DLD1 (cell line): ENCODE measurements around the gene HLA-A.
"Not testable (repeated sequence)": the region's sequence is repeated elsewhere in the genome, so short reads cannot be mapped to it uniquely, and the experiment has no call there.

ENCODE experiments used
- in situ Hi-C: cut with HindIII; loops from 2 replicates; pipeline ENCODE4 v1.10.0; 2017; ENCODE audit warnings: low sequenced_read_pairs

Gene HLA-A

DNA sequence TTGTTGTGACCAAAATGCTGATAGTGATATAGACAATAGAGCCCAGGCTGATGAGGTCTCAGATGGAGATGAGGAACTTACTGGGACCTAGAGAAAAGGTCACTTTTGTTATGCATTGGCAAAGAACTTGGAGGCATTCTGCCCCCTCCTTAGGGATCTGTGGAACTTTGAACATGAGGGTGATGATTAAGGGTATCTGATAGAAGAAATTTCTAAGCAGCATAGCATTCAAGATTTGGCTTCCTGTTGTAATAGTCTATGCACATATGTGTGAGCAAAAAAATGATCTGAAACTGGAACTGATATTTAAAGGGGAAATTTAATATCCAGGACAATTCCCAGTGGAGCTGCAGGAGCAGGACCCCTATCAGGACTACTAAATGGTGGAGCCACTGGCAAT lies 17.1 kb downstream of the HLA-A start:
- in situ Hi-C loops, result no loop called here

DNA sequence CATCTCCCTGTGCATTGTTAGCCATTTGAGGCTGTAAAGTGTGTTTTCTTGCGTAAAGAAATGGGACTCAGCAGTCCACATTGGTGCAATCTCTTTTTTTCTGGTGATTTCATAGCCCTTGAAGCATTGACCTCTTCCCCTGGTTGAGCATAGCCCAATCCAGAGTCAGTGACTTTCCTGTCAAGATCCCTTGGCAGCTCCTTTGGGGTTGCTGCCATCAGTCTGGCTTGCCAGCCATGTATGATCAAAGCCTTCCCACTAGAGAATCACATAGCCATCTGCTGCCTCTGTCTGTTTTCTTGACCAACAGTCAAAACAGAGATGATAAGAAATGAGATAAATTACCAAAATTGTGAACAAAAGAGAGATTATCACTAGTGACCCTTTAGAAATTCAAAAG lies 19.6 kb downstream of the HLA-A start:
- in situ Hi-C loops, result no loop called here

DNA sequence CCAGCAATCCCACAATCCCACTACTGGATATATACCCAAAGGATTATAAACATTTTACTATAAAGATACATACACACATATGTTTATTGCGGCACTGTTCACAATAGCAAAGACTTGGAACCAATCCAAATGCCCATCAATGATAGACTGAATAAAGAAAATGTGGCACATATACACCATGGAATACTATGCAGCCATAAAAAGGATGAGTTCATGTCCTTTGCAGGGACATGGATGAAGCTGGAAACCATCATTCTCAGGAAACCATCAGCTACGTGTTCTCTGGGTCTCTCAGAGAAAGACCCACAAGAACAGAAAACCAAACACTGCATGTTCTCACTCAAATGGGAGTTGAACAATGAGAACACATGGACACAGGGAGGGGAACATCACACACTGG lies 21.4 kb downstream of the HLA-A start:
- in situ Hi-C loops, result not testable (repeated sequence)

DNA sequence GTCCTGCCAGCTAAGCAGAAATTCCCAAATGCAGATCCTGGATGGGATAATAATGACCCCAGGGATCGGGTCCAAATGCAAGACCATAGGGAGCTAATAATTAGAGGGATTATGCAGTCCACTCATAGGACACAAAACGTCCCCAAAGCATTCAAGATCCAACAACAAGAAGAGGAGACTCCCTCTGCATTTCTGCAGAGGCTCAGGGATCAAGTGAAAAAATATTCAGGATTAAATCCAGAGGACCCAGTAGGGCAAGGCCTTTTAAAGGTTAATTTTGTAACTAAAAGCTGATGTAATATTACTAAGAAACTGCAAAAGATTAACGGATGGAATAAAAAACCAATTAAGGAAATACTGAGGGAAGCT lies 22.2 kb downstream of the HLA-A start:
- in situ Hi-C loops, result no loop called here

DNA sequence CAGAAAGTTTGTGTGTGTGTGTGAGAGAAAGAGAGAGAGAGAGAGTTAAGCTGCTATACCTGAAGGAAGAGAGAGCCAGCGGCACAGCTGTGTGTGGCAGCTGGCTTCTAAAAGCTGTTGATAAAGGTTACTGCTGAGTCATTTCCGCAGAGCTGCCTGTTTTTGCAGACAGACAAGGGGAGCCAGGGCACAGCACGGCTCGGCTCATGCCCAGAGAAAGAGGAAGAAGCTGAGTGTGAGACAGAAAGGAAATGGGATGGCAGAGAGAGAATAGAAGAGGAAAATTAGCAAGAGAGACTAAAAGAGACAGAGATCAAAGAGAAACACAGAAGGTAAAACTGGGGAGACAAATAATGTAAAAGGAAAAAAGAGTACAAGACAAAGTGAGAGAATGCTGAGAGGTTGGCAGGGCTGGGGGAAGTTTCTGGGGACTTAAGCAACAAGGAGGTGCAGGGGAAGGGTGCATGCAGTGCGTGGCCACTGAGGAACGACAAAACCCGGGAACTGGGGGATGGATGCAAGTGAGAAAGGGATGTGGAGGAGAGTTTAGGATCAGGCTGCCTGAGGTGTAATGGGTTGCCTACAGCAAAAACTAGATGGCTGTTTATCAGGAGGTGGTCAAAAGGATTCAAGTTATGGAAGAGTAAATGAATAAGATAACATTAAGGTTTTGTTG lies 22.7 kb downstream of the HLA-A start:
- in situ Hi-C loops, result no loop called here

DNA sequence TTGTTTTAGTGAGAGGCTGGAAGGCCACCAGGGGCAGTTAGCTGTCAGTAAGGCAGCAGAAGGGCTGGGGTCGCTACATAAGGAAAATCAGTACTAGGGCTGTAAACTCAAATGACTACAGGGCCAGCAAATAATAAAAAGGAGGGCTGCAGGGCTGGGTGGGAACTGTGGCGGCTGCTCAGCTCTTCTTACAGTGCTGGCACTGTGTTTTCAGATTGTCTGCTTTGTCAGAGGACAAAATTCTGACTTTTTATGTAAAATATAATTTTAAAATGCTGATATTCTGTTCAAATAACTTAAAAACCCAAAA lies 23.2 kb downstream of the HLA-A start:
- in situ Hi-C loops, result no loop called here

DNA sequence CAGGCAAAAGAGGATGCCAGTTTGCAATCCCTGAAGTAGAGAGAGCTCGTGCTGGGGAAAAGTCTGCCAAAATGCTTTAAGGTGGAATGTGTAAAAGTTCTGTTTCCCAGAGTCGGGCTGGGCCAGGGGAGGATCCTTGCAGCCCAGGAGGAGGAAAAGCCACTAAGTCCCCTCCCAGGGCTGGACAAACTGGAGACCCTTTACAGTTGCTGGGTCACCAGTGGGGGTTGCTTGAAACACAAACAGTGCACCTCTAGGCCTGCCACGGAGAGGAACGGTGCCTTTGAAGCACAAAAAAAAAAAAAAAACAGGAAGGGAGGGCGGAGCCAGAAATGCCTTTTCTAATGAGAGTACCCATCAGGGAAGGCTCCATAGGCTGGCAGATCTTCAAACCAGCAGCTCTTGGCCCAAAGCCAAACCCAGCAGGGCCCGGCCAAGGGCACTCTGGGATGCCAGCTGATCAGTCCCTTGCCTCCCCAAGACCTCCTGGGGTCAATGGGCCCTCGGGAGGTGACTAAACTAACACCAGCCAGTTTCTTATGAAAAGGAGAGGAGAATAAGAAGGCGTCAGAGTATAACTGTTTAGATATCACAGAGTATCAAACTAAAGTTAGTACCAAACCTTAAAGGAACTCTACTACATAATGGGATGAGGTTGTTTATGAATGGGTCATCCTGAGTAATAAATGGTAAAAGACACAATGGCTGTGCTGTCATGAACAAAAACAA lies 23.7 kb downstream of the HLA-A start:
- in situ Hi-C loops, result no loop called here

DNA sequence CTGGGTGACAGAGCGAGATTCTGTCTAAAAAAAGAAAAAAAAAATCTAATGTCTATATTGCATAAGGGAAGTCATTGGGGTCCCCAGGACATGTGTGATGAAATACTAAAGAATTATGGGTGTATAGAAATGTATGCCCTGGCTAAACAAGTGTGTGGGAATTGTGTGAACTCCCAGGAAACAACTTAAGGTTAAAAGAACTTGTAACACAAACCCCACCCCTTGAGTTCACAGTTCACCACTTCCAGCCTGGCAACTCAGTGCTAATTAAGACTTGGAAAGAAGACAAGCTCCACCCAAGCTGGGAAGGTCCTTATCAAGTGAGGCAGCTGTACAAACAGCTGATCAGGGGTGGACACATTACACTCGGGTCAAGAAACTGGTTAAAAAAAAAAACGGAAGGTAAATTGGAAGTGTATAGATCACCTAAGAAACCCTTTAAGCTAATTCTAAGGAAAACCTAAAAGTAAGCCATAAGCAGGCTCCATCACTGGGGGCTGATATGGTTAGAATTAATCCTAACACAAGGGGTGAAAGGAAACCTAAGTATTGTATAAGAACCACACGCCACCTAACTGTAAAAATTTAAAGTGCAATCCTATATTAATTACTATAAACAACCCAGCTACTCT lies 25.2 kb downstream of the HLA-A start:
- in situ Hi-C loops, result no loop called here

DNA sequence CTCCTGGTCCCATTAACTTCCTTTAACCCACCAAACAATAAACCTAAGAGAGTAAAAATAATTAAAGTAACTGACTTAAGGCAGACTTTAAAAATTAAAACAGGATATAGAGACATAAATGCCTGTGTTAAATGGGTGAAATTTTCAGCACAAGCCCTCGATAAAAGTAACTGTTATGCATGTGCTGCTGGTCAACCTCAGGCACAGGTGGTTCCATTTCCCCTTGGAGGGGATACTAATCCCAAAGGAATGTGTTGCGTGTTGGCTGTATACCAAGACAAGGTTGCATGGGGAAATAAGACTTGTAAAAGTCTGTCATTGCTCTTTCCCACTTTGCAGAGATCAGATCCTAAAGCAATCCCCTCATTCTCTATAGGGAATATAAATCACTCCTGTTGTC lies 25.8 kb downstream of the HLA-A start:
- in situ Hi-C loops, result no loop called here

DNA sequence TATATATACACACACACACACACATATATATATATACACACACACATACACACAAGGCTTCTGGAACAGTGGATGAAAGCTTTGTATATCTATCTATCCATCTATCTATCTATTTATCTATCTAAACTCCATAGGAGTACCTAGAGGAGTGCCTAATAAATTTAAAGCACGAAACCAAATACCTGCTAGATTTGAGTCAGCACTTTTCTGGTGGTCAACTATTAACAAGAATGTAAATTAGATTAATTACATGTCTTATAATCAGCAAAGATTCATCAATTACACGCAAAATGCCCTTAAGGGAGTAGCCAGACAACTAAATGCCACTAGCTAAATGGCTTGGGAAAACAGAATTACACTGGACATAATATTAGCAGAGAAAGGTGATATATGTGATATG lies 26.6 kb downstream of the HLA-A start:
- in situ Hi-C loops, result no loop called here

DNA sequence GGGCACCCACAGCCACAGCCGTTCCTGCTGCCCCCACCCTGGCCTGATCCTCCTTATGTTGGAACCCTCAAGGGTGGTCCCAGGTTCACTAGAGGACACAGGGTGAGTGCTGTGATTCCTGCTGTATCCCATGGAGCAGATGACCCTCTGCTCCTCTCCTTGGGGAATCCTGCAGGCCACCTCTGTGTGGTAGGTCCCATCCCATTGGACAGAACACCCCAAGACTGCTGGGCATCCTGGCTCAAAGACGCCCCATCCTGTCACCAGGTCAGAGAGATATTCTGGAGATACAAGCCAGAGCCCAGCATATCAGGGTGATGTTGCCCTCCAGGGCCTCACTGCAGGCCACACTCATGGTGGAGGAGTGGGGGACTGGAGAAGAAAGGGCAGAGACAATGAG lies 28.4 kb downstream of the HLA-A start:
- in situ Hi-C loops, result no loop called here

DNA sequence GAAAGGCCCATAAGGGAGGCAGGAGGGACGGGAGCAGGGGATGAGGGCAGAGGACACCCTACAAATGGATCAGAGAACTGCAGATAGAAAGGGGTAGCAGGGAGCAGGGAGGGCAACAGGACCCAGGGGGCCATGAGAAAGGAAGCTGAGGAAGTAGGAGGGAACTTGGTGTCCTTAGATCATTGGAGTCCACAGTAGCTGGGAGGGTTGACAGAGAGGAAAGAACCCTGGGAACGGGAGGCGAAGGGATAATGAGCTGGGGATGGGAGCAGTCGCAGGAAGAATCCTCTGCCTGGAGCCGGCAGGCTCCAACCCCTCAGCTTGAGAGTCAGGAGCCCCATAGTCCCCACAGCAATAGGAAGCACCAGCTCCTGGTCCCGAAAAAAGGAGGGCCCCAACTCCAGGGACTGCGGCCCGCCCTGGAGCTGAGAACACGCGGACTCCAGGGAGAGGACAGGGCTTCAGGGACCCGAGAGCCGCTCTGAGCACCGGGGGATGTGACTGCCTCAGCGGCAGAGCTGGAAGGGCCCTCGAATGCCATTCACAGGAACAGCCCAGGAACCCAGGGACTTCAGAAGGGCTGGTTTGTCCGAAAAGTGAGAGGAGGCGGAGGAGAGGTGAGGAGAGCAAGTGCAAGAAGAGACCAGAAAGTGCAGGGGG lies 32.7 kb downstream of the HLA-A start:
- in situ Hi-C loops, result no loop called here

DNA sequence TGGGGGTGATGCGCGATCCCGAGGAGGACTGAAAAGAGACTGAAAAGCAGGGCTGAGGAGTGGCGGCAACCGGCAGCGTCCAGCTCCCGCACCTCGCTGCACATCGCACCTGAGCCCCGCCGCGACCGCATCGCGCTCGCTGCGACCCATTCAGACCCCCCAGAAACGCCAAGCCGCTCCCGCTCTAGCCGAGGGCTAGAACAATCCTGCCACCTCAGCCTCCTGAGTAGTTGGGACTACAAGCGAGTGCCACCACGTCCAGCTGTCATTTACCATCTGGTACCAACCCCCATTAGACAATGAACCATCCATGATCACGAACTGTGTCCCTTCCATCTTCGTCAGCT lies 33.2 kb downstream of the HLA-A start:
- in situ Hi-C loops, result no loop called here

DNA sequence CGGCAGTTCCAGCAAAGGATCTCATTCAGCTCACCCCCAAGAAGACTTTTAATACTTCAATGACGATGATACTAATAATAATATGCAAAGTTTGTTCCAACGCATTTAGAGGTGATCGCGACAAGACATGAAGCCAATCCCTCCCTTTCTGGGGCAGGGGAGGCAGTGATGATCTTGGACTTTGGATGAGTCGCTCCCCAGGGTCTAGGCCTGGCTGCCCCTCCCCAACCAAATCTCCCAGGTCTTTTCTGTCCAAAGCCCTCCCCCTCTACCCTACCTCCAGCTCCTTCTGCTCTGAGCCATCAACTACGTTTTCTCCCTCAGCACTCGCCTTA lies 33.9 kb downstream of the HLA-A start:
- in situ Hi-C loops, result no loop called here

DNA sequence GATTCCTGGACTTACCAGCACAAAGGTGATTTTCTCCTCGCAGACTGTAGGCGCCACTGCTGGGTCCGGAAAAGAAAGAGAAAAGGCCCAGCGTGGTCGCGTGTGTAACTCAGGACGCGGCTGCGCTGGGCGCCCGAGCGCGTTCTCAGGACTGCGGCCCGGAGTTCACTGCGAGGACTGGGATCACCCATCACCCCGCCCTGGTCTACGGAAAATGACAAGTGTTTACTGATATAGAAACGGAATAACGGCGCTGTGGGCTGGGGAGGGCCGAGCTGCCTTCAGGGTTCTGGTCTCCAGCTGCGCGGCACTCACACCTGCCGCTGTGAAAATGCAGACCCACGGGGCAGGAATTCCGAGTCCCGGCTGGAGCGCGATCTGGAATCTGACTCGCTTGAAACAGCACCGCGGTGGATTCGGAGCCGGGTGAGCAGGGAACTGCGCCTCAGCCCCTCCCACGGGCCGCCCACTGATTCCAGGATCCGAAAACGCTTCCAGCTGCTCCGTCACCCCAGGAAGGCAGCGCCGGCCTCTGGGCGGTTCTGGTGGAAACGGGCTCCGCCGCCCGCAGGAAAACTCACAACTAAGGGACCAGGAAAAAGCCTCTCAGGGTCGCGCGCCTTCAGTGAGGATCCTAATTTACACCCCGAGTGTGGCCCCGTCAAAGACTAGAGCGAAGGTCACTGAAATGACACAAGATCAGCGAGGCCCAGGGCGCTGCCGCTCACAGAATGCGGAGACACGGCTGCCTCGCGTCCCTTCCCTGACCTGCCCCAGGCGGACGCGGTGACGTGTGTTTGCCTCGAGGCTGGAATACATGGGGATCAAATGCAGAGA lies 34.5 kb downstream of the HLA-A start:
- in situ Hi-C loops, result no loop called here

DNA sequence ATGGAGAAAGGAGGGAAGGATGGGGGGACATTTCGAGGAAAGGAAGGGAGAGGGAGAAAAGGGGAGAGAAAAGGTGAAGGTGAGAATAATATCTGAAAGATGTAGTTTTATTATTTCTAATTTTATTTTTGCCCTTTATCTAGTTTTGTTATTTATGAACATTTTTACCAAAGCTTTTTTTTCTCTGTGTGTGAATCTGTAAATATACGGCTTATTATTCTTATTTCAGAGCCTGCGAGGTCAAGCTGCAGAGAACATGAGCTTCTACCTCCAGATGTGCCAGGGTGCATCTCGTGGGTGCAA lies 35.0 kb downstream of the HLA-A start:
- in situ Hi-C loops, result no loop called here

DNA sequence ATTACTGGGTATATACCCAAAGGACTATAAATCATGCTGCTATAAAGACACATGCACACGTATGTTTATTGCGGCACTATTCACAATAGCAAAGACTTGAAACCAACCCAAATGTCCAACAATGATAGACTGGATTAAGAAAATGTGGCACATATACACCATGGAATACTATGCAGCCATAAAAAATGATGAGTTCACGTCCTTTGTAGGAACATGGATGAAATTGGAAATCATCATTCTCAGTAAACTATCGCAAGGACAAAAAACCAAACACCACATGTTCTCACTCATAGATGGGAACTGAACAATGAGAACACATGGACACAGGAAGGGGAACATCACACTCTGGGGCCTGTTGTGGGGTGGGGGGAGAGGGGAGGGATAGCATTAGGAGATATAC lies 37.7 kb downstream of the HLA-A start:
- in situ Hi-C loops, result not testable (repeated sequence)

DNA sequence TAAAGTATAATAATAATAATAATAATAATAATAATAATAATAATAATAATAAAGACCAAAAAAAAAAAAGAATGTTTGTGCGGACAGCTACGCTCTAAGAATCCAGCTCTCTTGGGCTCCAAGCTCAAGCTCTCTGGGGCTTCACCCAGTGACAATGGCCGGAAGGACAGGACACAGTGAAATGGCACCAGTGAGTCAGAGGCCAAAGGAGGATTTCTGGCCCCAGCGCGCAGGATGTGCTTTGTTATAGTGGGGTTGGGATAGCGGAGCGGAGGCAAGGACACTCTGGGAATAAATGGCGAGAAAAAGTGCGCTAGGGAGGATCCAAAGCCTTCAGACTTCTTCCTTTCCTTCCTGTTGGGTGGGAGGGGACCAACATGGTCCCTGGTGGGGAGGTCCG lies 38.2 kb downstream of the HLA-A start:
- in situ Hi-C loops, result no loop called here

DNA sequence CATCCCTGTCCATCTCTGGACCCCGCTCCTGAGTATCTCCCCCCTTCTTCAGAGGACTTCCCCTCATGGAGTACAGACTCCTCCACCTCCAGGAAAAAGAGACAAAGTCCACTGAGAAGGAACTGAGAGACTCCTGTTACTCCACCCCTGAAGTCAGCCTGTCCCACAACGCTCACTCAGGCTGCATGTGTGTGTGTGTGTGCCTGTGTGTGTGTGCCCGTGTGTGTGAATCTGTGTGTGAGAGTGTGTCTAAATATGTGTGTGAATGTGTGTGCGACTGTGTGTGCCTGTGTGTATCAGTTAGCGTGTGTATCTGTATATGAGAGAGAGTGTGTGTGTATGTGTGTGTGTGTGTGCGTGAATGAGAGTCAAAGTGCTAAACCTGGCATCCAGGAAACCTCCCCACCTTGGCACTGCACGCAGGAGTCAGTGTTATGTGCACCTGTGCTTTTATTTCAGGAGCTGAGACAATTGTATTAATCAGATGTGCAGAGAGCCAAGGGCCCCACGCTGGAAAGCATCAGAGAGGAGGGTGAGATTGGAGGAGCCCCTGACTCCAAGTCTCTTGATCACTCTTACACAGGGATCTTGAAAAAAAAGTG lies 39.0 kb downstream of the HLA-A start:
- in situ Hi-C loops, result no loop called here

DNA sequence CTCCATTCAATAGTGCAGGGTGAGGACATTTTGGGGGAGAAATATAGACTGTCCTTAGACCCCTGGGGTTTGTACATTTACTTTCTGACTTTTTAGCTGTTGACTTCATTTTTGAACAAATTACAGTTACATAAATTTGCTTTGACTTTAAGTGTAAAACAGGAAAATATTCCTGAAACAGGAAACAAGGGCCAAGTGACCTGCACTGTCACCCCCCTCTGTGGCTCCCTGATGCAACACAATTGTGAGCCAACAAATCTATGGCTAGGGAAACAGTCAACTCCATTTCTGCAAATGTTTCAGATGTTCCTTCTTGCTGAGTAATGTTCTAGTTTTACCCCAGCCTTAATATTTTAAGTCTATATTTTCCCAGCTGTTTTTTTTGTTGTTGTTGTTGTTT lies 39.8 kb downstream of the HLA-A start:
- in situ Hi-C loops, result no loop called here

DNA sequence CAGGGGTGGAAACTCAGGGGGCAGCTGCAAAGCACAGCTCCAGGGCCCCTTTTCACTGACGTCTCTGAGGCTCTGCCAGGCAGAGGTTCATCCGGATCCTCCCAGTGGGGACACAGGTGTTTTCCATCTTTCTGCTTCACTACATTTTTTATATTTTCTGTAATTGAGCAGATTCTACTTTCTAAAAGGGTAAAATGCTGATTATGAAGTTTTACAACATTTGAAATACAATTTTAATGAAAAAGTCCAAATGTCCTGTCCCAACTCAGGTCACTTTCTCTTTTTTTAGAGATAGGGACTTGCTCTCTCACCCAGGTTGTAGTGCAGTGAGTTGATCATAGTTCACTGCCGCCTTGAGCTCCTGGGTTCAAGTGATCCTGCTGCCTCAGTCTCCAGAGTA lies 41.9 kb downstream of the HLA-A start:
- in situ Hi-C loops, result no loop called here
